Neural cell (in vitro differentiated cells): ENCODE results near the gene TMEM176B. TPM values are rescaled to one million over a fixed set of nuclear protein-coding genes. Genes with fewer than 3 reads are reported as not detected.
"Not testable (repeated sequence)": the region's sequence is repeated elsewhere in the genome, so short reads cannot be mapped to it uniquely, and the experiment has no call there.

Experiments used
- H2AFZ ChIP-seq: fragments of 200-600, 300-800 bp; sonication (generic), shearing (Covaris generic); 2 replicates; pipeline ENCODE4 v1.6.0; 2014; ENCODE audit warnings: low read depth, mild to moderate bottlenecking, antibody characterized with exemption, low read length, moderate library complexity
- H3F3A ChIP-seq: fragments of 200-600 bp; shearing (Covaris generic); 2 replicates; pipeline ENCODE4 v1.6.1; 2016; ENCODE audit warnings: mild to moderate bottlenecking, moderate library complexity, mixed read lengths, antibody characterized with exemption, low read length; ENCODE audit not compliant: insufficient read depth, poor library complexity, severe bottlenecking
- H3K27ac ChIP-seq: fragments of 200-600, 300-800 bp; sonication (generic), shearing (Covaris generic); 2 replicates; pipeline ENCODE4 v1.5.1; 2014; ENCODE audit warnings: mild to moderate bottlenecking, low read length, moderate library complexity
- H3K27me3 ChIP-seq: fragments of 300-800, 200-600 bp; sonication (generic), shearing (Covaris generic); 2 replicates; pipeline ENCODE4 v1.6.0; 2014; ENCODE audit warnings: mild to moderate bottlenecking, low read depth, low read length, moderate library complexity; ENCODE audit not compliant: insufficient read depth
- H3K36me3 ChIP-seq: fragments of 300-800, 200-600 bp; sonication (generic), shearing (Covaris generic); 2 replicates; pipeline ENCODE4 v1.5.1; 2014; ENCODE audit warnings: mild to moderate bottlenecking, antibody characterized with exemption, low read length, moderate library complexity; ENCODE audit not compliant: insufficient read depth
- H3K4me2 ChIP-seq: fragments of 300-800, 200-600 bp; sonication (generic), shearing (Covaris generic); 2 replicates; pipeline ENCODE4 v1.6.0; 2014; ENCODE audit warnings: mild to moderate bottlenecking, low read length
- H3K4me3 ChIP-seq: fragments of 300-800, 200-600 bp; sonication (generic), shearing (Covaris generic); 2 replicates; pipeline ENCODE4 v1.5.1; 2014; ENCODE audit warnings: mild to moderate bottlenecking, low read length, moderate library complexity
- H3K79me2 ChIP-seq: fragments of 200-600 bp; shearing (Covaris generic); replicated peaks from 2 replicates; pipeline ENCODE4 v1.6.0; 2014; ENCODE audit warnings: mild to moderate bottlenecking, low read length, moderate library complexity; ENCODE audit not compliant: insufficient read depth
- H3K9ac ChIP-seq: fragments of 300-800, 200-600 bp; sonication (generic), shearing (Covaris generic); 2 replicates; pipeline ENCODE4 v1.6.1; 2016; ENCODE audit warnings: mild to moderate bottlenecking, low read length, mixed read lengths
- H3K9me2 ChIP-seq: fragments of 200-600 bp; shearing (Covaris generic); 2 replicates; pipeline ENCODE4 v1.6.1; 2016; ENCODE audit warnings: mild to moderate bottlenecking, low read length, mixed read lengths; ENCODE audit not compliant: insufficient read depth
- H3K9me3 ChIP-seq: fragments of 200-600, 300-800 bp; sonication (generic), shearing (Covaris generic); 2 replicates; pipeline ENCODE4 v1.6.1; 2016; ENCODE audit warnings: mild to moderate bottlenecking, mixed run types, low read length, moderate library complexity, mixed read lengths
- H4K20me1 ChIP-seq: fragments of 200-600 bp; shearing (Covaris generic); 2 replicates; pipeline ENCODE4 v1.6.1; 2016; ENCODE audit warnings: mild to moderate bottlenecking, mixed run types; ENCODE audit not compliant: insufficient read depth
- EP300 ChIP-seq: fragments of 450-650 bp; conservative IDR thresholded peaks from 2 replicates; pipeline ENCODE4 v1.6.1; 2014; ENCODE audit warnings: antibody characterized with exemption, mild to moderate bottlenecking, moderate library complexity; ENCODE audit not compliant: poor library complexity, severe bottlenecking
- EZH2 ChIP-seq: fragments of 200-600, 300-800 bp; shearing (Covaris generic), sonication (generic); IDR thresholded peaks from 2 replicates; pipeline ENCODE4 v1.6.1; 2014; ENCODE audit warnings: antibody characterized with exemption, low read length, borderline replicate concordance, mild to moderate bottlenecking; ENCODE audit not compliant: insufficient read depth, poor library complexity, severe bottlenecking
- MXI1 ChIP-seq: fragments of 450-650 bp; conservative IDR thresholded peaks from 2 replicates; pipeline ENCODE4 v1.6.1; 2014; ENCODE audit warnings: antibody characterized with exemption, mild to moderate bottlenecking; ENCODE audit not compliant: poor library complexity, severe bottlenecking
- POLR2AphosphoS5 ChIP-seq: IDR thresholded peaks from 2 replicates; pipeline ENCODE4 v1.6.1; 2012
- RAD21 ChIP-seq: fragments of 450-650 bp; conservative IDR thresholded peaks from 2 replicates; pipeline ENCODE4 v1.6.1; 2014; ENCODE audit warnings: antibody characterized with exemption, mild to moderate bottlenecking, moderate library complexity
- SMC3 ChIP-seq: fragments of 450-650 bp; conservative IDR thresholded peaks from 2 replicates; pipeline ENCODE4 v1.6.1; 2014; ENCODE audit warnings: antibody characterized with exemption, mild to moderate bottlenecking, moderate library complexity; ENCODE audit not compliant: poor library complexity
- TAF1 ChIP-seq: IDR thresholded peaks from 2 replicates; pipeline ENCODE4 v1.6.1; 2012; ENCODE audit warnings: low read depth
- polyA plus RNA-seq: library from polyadenylated mRNA; depleted of rRNA; stranded (reverse); fragments of >200 nt; gene quantifications from 2 replicates; pipeline ENCODE4 v1.2.3, GENCODE V29; 2014
- TF ChIP-seq, protein P1 (sequence below): fragments of 450-650 bp; IDR thresholded peaks from 2 replicates; pipeline ENCODE4 v1.5.1; 2014; ENCODE audit warnings: antibody characterized with exemption, mild to moderate bottlenecking, moderate library complexity; ENCODE audit not compliant: poor library complexity, severe bottlenecking
- TF ChIP-seq, protein P2 (sequence below): IDR thresholded peaks from 2 replicates; pipeline ENCODE4 v1.6.1; 2012; ENCODE audit warnings: borderline replicate concordance

Gene TMEM176B
- polyA plus RNA-seq, 1 donor from 2014 or later: 1.9 TPM

DNA sequence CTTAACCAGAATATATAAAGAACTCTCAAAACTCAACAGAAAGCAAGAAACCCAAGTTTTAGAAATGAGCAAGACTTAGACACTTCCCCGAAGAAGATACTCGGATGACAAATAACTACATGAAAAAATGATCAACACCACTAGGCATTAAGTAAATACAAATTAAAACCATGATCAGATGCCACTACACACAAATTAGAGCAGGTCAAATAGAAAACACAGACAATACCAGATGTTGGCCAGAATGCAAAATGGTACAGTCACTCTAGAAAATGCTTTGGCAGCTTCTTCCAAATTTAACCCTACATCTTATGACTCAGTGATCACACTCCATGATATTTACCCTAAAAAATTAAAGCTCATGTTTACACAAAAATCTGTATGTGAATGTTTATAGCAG lies 18.8 kb upstream of the TMEM176B start:
- H3K4me3 ChIP-seq: no peak overlapping the region
- no peak overlapping the region for H3K9ac ChIP-seq
- TF ChIP-seq SMC3 (no peak), MXI1 (no peak), TAF1 (no peak), RAD21 (no peak), EZH2 (no peak)
- TF ChIP-seq, protein P1, sequence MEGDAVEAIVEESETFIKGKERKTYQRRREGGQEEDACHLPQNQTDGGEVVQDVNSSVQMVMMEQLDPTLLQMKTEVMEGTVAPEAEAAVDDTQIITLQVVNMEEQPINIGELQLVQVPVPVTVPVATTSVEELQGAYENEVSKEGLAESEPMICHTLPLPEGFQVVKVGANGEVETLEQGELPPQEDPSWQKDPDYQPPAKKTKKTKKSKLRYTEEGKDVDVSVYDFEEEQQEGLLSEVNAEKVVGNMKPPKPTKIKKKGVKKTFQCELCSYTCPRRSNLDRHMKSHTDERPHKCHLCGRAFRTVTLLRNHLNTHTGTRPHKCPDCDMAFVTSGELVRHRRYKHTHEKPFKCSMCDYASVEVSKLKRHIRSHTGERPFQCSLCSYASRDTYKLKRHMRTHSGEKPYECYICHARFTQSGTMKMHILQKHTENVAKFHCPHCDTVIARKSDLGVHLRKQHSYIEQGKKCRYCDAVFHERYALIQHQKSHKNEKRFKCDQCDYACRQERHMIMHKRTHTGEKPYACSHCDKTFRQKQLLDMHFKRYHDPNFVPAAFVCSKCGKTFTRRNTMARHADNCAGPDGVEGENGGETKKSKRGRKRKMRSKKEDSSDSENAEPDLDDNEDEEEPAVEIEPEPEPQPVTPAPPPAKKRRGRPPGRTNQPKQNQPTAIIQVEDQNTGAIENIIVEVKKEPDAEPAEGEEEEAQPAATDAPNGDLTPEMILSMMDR: no peak
- no peak overlapping the region for H2AFZ ChIP-seq
- H3K36me3 ChIP-seq: no peaks in the 10 kb centered on the region
- no peak overlapping the region for H3K4me2 ChIP-seq
- H3K27me3 ChIP-seq: no peaks in the 10 kb centered on the region
- no peaks in the 10 kb centered on the region for H3K9me2 ChIP-seq
- H3K79me2 ChIP-seq: no peaks in the 10 kb centered on the region
- no peak overlapping the region for H3K27ac ChIP-seq
- H3F3A ChIP-seq: no peaks in the 10 kb centered on the region
- H4K20me1 ChIP-seq: no peaks in the 10 kb centered on the region
- H3K9me3 ChIP-seq: no peaks in the 10 kb centered on the region

DNA sequence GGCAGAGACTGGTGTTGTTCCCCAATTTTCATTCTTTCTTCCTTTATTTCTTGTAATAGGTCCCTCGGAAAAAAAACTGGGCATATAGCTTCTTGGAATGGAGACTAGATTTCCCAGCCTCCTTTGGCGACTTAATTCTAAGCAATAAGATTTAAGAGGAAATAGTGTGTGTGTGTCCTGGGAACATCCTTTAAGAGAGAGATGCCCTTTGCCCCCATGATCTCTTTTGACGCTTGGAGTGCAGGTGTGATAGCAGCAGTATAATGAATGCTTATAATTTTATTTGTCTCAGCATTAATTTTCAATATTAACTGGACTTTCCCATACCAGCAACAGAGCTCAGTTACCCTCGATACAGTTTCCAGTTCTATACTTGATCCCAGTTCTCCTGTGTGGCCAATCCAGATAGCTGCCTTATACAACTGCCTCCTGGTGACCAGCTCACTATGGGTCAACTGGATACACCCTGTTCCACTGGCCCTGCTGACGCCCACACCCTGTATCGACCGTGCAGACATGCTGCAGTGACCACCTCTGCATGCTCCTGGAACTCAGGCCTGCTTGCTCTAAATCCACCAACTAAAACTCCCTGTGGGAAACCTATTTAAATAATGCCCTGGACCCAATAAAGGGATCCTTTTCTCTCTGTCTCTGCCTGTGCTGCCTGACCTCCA lies 14.3 kb upstream of the TMEM176B start:
- Histone ChIP-seq H3K9ac (no peak overlapping the region), H3F3A (no peaks in the 10 kb centered on the region), H3K9me3 (no peaks in the 10 kb centered on the region), H2AFZ (no peak overlapping the region), H3K4me3 (no peak overlapping the region), H3K9me2 (no peaks in the 10 kb centered on the region), H4K20me1 (no peaks in the 10 kb centered on the region), H3K27ac (no peak overlapping the region), H3K4me2 (no peak overlapping the region), H3K27me3 (no peaks in the 10 kb centered on the region), H3K79me2 (no peaks in the 10 kb centered on the region), H3K36me3 (no peaks in the 10 kb centered on the region)
- TF ChIP-seq POLR2AphosphoS5: no peak
- TF ChIP-seq, protein P2, sequence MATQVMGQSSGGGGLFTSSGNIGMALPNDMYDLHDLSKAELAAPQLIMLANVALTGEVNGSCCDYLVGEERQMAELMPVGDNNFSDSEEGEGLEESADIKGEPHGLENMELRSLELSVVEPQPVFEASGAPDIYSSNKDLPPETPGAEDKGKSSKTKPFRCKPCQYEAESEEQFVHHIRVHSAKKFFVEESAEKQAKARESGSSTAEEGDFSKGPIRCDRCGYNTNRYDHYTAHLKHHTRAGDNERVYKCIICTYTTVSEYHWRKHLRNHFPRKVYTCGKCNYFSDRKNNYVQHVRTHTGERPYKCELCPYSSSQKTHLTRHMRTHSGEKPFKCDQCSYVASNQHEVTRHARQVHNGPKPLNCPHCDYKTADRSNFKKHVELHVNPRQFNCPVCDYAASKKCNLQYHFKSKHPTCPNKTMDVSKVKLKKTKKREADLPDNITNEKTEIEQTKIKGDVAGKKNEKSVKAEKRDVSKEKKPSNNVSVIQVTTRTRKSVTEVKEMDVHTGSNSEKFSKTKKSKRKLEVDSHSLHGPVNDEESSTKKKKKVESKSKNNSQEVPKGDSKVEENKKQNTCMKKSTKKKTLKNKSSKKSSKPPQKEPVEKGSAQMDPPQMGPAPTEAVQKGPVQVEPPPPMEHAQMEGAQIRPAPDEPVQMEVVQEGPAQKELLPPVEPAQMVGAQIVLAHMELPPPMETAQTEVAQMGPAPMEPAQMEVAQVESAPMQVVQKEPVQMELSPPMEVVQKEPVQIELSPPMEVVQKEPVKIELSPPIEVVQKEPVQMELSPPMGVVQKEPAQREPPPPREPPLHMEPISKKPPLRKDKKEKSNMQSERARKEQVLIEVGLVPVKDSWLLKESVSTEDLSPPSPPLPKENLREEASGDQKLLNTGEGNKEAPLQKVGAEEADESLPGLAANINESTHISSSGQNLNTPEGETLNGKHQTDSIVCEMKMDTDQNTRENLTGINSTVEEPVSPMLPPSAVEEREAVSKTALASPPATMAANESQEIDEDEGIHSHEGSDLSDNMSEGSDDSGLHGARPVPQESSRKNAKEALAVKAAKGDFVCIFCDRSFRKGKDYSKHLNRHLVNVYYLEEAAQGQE: no peak
- TF ChIP-seq TAF1: no peak
- TF ChIP-seq, protein P1: no peak
- no peak for TF ChIP-seq EP300
- TF ChIP-seq SMC3: no peak
- no peak for TF ChIP-seq RAD21
- TF ChIP-seq EZH2: no peak
- no peak for TF ChIP-seq MXI1

GRCh38 chr7:150807616-150808438 lies 7.7 kb upstream of the TMEM176B start:
- H4K20me1 ChIP-seq, H3K36me3 ChIP-seq, H3K4me3 ChIP-seq, H3K4me2 ChIP-seq, H3K9ac ChIP-seq, H3K79me2 ChIP-seq, H3K27me3 ChIP-seq, H2AFZ ChIP-seq, H3F3A ChIP-seq, H3K27ac ChIP-seq, H3K9me2 ChIP-seq, H3K9me3 ChIP-seq: not testable (repeated sequence)
